K562 (cell line): ENCODE measurements around the gene KAT2B. TPM values are rescaled to one million over a fixed set of nuclear protein-coding genes. Genes with fewer than 3 reads are reported as not detected.

Experiments used
- ATAC-seq: fragments of 200-7000 bp; cut with Tn5 transposase; 3 replicates; pipeline ENCODE4 v1.9.1; 2020; ENCODE audit warnings: moderate library complexity
- BruUV-seq: library from RNA; stranded (reverse); fragments of 400-500 nt; replicated peaks from 2 replicates; lab custom pipeline; 2021; lab: Mats Ljungman, UMichigan
- CTCF ChIA-PET: fragments of 300-600 bp; formaldehyde crosslinking; extraction: SDS; loops from one replicate; lab custom pipeline; 2021; ENCODE audit warnings: low intra/inter-chr PET ratio; lab: Yijun Ruan, JAX
- POLR2A ChIA-PET: fragments of 300-600, 350-650 bp; sonication (Branson Sonifier 250); formaldehyde crosslinking; extraction: SDS; loops from one replicate; lab custom pipeline; 2021; ENCODE audit warnings: antibody characterized with exemption, inconsistent platforms; lab: Yijun Ruan, JAX
- DNase-seq, 4 experiments: peaks; one replicate each; pipeline versions ENCODE4 v3.0.0 to v3.0.0-alpha.2; 2011 to 2018; ENCODE audit warnings: low spot score in 3 of 4, mixed read lengths in 3 of 4; ENCODE audit errors: extremely low read depth in 1 of 4
- FAIRE-seq: peaks from 2 replicates; lab custom pipeline; 2011; peaks lifted over from hg19 to GRCh38; lab: Jason Lieb, UNC
- H2AFZ ChIP-seq: 2 replicates; pipeline ENCODE4 v1.6.0; 2011; ENCODE audit warnings: low read depth, low read length, control low read depth, inconsistent platforms
- H3K27ac ChIP-seq: fragments of 200-600 bp; 3 replicates; pipeline ENCODE4 v1.8.0; 2011; ENCODE audit warnings: low read depth, mild to moderate bottlenecking, control low read depth, inconsistent platforms, low read length, moderate library complexity, mixed read lengths; ENCODE audit errors: extremely low read depth
- H3K27me3 ChIP-seq, 2 experiments: fragments of 300-600 bp in 1 of 2; 2 replicates in 1 of 2; 3 replicates in 1 of 2; pipeline versions ENCODE4 v1.6.0 to v1.8.0; 2011; ENCODE audit warnings: inconsistent platforms in 2 of 2, low read length in 2 of 2, mild to moderate bottlenecking in 1 of 2, mixed read lengths in 1 of 2, moderate library complexity in 1 of 2; ENCODE audit not compliant: control insufficient read depth in 2 of 2, insufficient read depth in 2 of 2
- H3K36me3 ChIP-seq: fragments of 300-600 bp; 3 replicates; pipeline ENCODE4 v1.8.0; 2011; ENCODE audit warnings: mild to moderate bottlenecking, low read length, inconsistent platforms; ENCODE audit not compliant: control insufficient read depth, insufficient read depth
- H3K4me1 ChIP-seq, 2 experiments: fragments of 200-600 bp in 1 of 2; replicated peaks in 1 of 2; 2 replicates in 1 of 2; 3 replicates in 1 of 2; pipeline versions ENCODE4 v1.5.1 to v1.8.0; 2011; ENCODE audit warnings: inconsistent platforms in 2 of 2, low read length in 2 of 2, mild to moderate bottlenecking in 1 of 2, mixed read lengths in 1 of 2, moderate library complexity in 1 of 2; ENCODE audit not compliant: control insufficient read depth in 2 of 2, insufficient read depth in 2 of 2
- H3K4me2 ChIP-seq: 2 replicates; pipeline ENCODE4 v1.6.1; 2011; ENCODE audit warnings: low read length, control low read depth, inconsistent platforms, mixed read lengths; ENCODE audit not compliant: insufficient read depth
- H3K4me3 ChIP-seq: fragments of 200-600 bp; sonication (generic), shearing (Covaris generic); 2 replicates; pipeline ENCODE4 v1.5.1; 2016; ENCODE audit warnings: control low read depth, inconsistent platforms
- H3K79me2 ChIP-seq: fragments of 200-600 bp; 3 replicates; pipeline ENCODE4 v1.8.0; 2011; ENCODE audit warnings: low read length, inconsistent platforms; ENCODE audit not compliant: control insufficient read depth, insufficient read depth
- H3K9ac ChIP-seq, 2 experiments: 2 replicates each; pipeline versions ENCODE4 v1.6.0 to v1.6.1; 2011; ENCODE audit warnings: low read depth in 2 of 2, low read length in 2 of 2, control low read depth in 1 of 2, inconsistent platforms in 1 of 2, mild to moderate bottlenecking in 1 of 2, mixed read lengths in 1 of 2; ENCODE audit not compliant: insufficient read depth in 1 of 2
- H3K9me1 ChIP-seq: one replicate; pipeline ENCODE4 v1.6.0; 2011; ENCODE audit warnings: inconsistent platforms, mild to moderate bottlenecking, low read length, moderate library complexity; ENCODE audit not compliant: control insufficient read depth, insufficient read depth
- H3K9me3 ChIP-seq: replicated peaks from 2 replicates; pipeline ENCODE4 v1.5.1; 2011; ENCODE audit warnings: low read depth, low read length, inconsistent platforms; ENCODE audit not compliant: control insufficient read depth, insufficient read depth
- H4K20me1 ChIP-seq: replicated peaks from 2 replicates; pipeline ENCODE4 v1.6.1; 2011; ENCODE audit warnings: low read length, inconsistent platforms, mixed read lengths; ENCODE audit not compliant: control insufficient read depth, insufficient read depth
- ARID3B ChIP-seq: fragments of 250-450 bp; sonication (Bioruptor Pico); IDR thresholded peaks from 2 replicates; pipeline ENCODE4 v1.4.0; 2020; ENCODE audit warnings: borderline replicate concordance
- ARNT ChIP-seq, 2 experiments: fragments of 450-650 bp; IDR thresholded peaks; 2 replicates each; pipeline ENCODE4 v1.6.1; 2016; ENCODE audit warnings: mild to moderate bottlenecking in 1 of 2
- GTF2B ChIP-seq: IDR thresholded peaks from 2 replicates; pipeline ENCODE4 v1.6.1; 2011; ENCODE audit not compliant: insufficient read length; ENCODE audit errors: extremely low read depth
- ILK ChIP-seq: fragments of 450-650 bp; IDR thresholded peaks from 2 replicates; pipeline ENCODE4 v1.6.1; 2016; ENCODE audit warnings: missing genetic modification characterization, low read depth, mild to moderate bottlenecking, missing compliant biosample characterization, moderate library complexity, borderline replicate concordance
- RBBP5 ChIP-seq: fragments of 200-600 bp; sonication (generic); IDR thresholded peaks from 2 replicates; pipeline ENCODE4 v1.6.1; 2012; ENCODE audit warnings: borderline replicate concordance, mild to moderate bottlenecking, low read length, control low read depth, inconsistent platforms; ENCODE audit not compliant: insufficient read depth, poor library complexity, severe bottlenecking
- STAT5A ChIP-seq: IDR thresholded peaks from 2 replicates; pipeline ENCODE4 v1.6.1; 2012; ENCODE audit warnings: low read length, inconsistent platforms, borderline replicate concordance
- ZNF449 ChIP-seq: fragments of 250-450 bp; sonication (Bioruptor Pico); IDR thresholded peaks from 2 replicates; pipeline ENCODE4 v1.8.0; 2022; ENCODE audit warnings: moderate library complexity, mild to moderate bottlenecking, inconsistent platforms
- WGBS: fragments of 100-300 bp; shearing (Covaris generic); methylation state at CpG from one replicate; pipeline ENCODE4 v1.1.6; 2016; ENCODE audit warnings: low coverage, mixed read lengths; ENCODE audit not compliant: insufficient coverage; ENCODE audit errors: missing lambda C conversion rate; 5-methylcytosine and 5-hydroxymethylcytosine counted together
- in situ Hi-C: fragments of 300-500 bp; cut with MboI; formaldehyde crosslinking; loops from 4 replicates; pipeline ENCODE4 v1.15.0; 2018; ENCODE audit warnings: inconsistent platforms, mixed read lengths
- intact Hi-C: fragments of 100-400 bp; cut with micrococcal nuclease; formaldehyde crosslinking; loops from 2 replicates; pipeline ENCODE4 v1.14.2; 2022
- polyA plus RNA-seq, 8 experiments: library from polyadenylated mRNA; depleted of rRNA in 4 of 8; stranded (reverse) in 5 of 8; unstranded in 3 of 8; fragments of >200 nt; fragmentation: Nextera tagmentation in 2 of 8; fragmentation: Illumina TruSeq in 1 of 8; extraction: Ambion mirVana in 2 of 8; extraction: Trizol in 1 of 8; gene quantifications; 2 replicates each; pipeline versions ENCODE4 v1.2.1 to v1.2.3, GENCODE V29; 2011 to 2014; ENCODE audit warnings: inconsistent platforms in 1 of 8, missing spikeins in 1 of 8
- total RNA-seq, 7 experiments: library from RNA; depleted of rRNA in 6 of 7; stranded (reverse); fragments of >200 nt in 6 of 7; fragmentation: Illumina TruSeq in 2 of 7; extraction: Trizol in 2 of 7; gene quantifications; 2 replicates each; pipeline versions ENCODE4 v1.2.1 to v1.2.3, GENCODE V29; 2011 to 2021; ENCODE audit warnings: low replicate concordance in 1 of 7

The KAT2B gene
- total and polyA plus RNA-seq, 9 of the 15 experiments (the other 6 are each of a cell fraction or from before 2014, with no cell fraction given) = 3.3 to 14.9 (median 12.2) TPM

- no peak for TF ChIP-seq GTF2B
- peak; percentile 26 for TF ChIP-seq RBBP5
- no peak for TF ChIP-seq ZNF449
Measured at GRCh38 chr3:20041197-20041780, 1.0 kb downstream of the KAT2B start (continued).

- Histone ChIP-seq H3K27ac (no peak overlapping the region), H4K20me1 (peaks cover 16% of the 10 kb centered on the region), H3K27me3 (no peaks in the 10 kb centered on the region), H3K9ac (no peak overlapping the region), H3K4me2 (no peak overlapping the region), H3K4me1 (peaks cover 26 to 29% of the 10 kb centered on the region in 2 experiments; a peak in 4 of 5 replicates), H3K9me1 (no peaks in the 10 kb centered on the region), H3K36me3 (0 out of 3 replicates have a peak, but pooled peaks cover 5% of the 10 kb centered on the region), H3K4me3 (no peak overlapping the region), H3K79me2 (peaks cover 38% of the 10 kb centered on the region), H3K9me3 (no peaks in the 10 kb centered on the region), H2AFZ (no peak overlapping the region)
- BruUV-seq = no TSS peak
- in situ Hi-C loops = loop anchor here (5.0 kb wide), 1 partner anchor 95 kb away; the partner anchor contains the start of gene RAB5A
- no peak for ATAC-seq
- intact Hi-C loops = loop anchor here (10.0 kb wide), 1 partner anchor 282 kb away; no protein-coding TSS in a partner anchor
- ChIA-PET CTCF (no interaction called here), POLR2A (interaction anchor here (0.6 to 3.0 kb wide), 7 partner anchors 9 to 138 kb away, joined by 3 to 32 read pairs (median 4); no protein-coding TSS in a partner anchor)
- FAIRE-seq = no peak
- no peak for TF ChIP-seq ARID3B
- TF ChIP-seq ARNT (IDR thresholded peaks at IDR 0.05) = no peak
- no peak for TF ChIP-seq ILK (tag)
- no peak for TF ChIP-seq STAT5A
- WGBS = 20% methylated on average over 5 of the region's 5 CpGs
- DNase-seq = no peak
Measured at GRCh38 chr3:20042331-20042730, 2.1 kb downstream of the KAT2B start.
